ENCODE data around the gene UBAC1.

- TF ChIP-seq, protein P1, sequence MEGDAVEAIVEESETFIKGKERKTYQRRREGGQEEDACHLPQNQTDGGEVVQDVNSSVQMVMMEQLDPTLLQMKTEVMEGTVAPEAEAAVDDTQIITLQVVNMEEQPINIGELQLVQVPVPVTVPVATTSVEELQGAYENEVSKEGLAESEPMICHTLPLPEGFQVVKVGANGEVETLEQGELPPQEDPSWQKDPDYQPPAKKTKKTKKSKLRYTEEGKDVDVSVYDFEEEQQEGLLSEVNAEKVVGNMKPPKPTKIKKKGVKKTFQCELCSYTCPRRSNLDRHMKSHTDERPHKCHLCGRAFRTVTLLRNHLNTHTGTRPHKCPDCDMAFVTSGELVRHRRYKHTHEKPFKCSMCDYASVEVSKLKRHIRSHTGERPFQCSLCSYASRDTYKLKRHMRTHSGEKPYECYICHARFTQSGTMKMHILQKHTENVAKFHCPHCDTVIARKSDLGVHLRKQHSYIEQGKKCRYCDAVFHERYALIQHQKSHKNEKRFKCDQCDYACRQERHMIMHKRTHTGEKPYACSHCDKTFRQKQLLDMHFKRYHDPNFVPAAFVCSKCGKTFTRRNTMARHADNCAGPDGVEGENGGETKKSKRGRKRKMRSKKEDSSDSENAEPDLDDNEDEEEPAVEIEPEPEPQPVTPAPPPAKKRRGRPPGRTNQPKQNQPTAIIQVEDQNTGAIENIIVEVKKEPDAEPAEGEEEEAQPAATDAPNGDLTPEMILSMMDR (IDR thresholded peaks at IDR 0.05 in 4 of 5, conservative IDR thresholded peaks at IDR 0.05 in 1 of 5): no peak
- no peak for TF ChIP-seq POLR2A (IDR thresholded peaks at IDR 0.05)
Observed at GRCh38 chr9:135965124-135965756, 4.1 kb upstream of the UBAC1 start.

All from gastrocnemius medialis (tissue), 4 donors.